ENCODE measurements around the gene RSPO4. TPM values are rescaled to one million over a fixed set of nuclear protein-coding genes. Genes with fewer than 3 reads are reported as not detected.

The RSPO4 gene
- polyA plus RNA-seq, 1 donor (not counting 4 experiments of a cell fraction or from before 2014, with no cell fraction given), result not detected

DNA sequence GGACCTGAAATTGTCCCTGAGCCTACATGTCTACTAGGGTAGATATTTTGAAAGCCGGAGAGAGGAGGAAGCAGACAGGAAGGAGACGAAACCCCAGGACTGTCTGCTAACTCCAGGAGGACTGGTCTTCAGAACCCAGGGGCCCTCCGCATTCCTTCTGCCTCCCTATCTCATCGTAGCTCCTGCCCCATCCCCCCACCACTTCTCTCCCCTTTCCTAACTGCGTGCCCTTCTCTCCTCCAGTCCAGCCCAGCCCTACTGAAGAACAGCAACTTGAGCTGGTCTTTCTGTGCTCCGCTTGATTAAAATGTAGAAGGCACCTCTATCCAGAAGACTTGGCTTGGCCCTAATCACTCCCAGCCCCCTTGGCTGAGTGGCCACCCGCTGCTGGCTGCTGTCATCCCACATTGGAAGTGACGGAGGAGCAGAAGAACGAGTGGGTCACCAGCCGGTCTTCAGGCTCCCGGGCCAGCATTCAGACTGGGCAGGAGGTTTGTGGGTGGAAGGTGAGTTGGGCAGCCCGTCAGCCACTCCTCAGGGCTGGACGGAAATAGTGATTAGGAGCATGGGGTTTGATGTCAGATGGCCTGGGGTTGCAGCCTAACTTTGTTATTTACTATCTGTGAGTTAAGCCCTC, 57.2 kb downstream of the RSPO4 start:
- Histone ChIP-seq H3K9ac (ENCODE audit: control insufficient read depth, extremely low read depth, insufficient read depth, low read length) (no peak overlapping the region), H3K79me2 (ENCODE audit: control insufficient read depth, insufficient read depth, low read length) (no peaks in the 10 kb centered on the region), H3K4me3 (ENCODE audit: control insufficient read depth in 2 of 3, extremely low read depth in 1 of 3, insufficient read depth in 2 of 3, low read depth in 1 of 3, low read length in 3 of 3) (no peak overlapping the region), H3K27me3 (ENCODE audit: control insufficient read depth, extremely low read depth, insufficient read depth, low read length) (no peaks in the 10 kb centered on the region), H2AFZ (ENCODE audit: control insufficient read depth, low read length) (no peak overlapping the region), H3K4me2 (ENCODE audit: control insufficient read depth, extremely low read depth, insufficient read depth, low read depth, low read length) (no peak overlapping the region), H3K27ac (ENCODE audit: control insufficient read depth, insufficient read depth, low read length) (no peak overlapping the region), H3K36me3 (ENCODE audit: control insufficient read depth in 2 of 2, extremely low read depth in 1 of 2, insufficient read depth in 2 of 2, low read length in 2 of 2) (no peaks in the 10 kb centered on the region), H4K20me1 (ENCODE audit: control insufficient read depth, extremely low read depth, insufficient read depth, low read length) (no peaks in the 10 kb centered on the region), H3K4me1 (ENCODE audit: control insufficient read depth, extremely low read depth, insufficient read depth, low read length) (no peaks in the 10 kb centered on the region), H3K9me1 (ENCODE audit: control insufficient read depth, extremely low read depth, insufficient read depth, low read length) (no peaks in the 10 kb centered on the region), H3K9me3 (ENCODE audit: control insufficient read depth, low read depth, low read length) (no peaks in the 10 kb centered on the region)
- no peak for FAIRE-seq
- no peak for DNase-seq (ENCODE audit: low read depth, low spot score)
- no peak for TF ChIP-seq EZH2 (IDR thresholded peaks at IDR 0.05; ENCODE audit: low read length)
- TF ChIP-seq, protein P1, sequence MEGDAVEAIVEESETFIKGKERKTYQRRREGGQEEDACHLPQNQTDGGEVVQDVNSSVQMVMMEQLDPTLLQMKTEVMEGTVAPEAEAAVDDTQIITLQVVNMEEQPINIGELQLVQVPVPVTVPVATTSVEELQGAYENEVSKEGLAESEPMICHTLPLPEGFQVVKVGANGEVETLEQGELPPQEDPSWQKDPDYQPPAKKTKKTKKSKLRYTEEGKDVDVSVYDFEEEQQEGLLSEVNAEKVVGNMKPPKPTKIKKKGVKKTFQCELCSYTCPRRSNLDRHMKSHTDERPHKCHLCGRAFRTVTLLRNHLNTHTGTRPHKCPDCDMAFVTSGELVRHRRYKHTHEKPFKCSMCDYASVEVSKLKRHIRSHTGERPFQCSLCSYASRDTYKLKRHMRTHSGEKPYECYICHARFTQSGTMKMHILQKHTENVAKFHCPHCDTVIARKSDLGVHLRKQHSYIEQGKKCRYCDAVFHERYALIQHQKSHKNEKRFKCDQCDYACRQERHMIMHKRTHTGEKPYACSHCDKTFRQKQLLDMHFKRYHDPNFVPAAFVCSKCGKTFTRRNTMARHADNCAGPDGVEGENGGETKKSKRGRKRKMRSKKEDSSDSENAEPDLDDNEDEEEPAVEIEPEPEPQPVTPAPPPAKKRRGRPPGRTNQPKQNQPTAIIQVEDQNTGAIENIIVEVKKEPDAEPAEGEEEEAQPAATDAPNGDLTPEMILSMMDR (optimal IDR thresholded peaks at IDR 0.05 in 1 of 3, IDR thresholded peaks at IDR 0.05 in 1 of 3, conservative IDR thresholded peaks at IDR 0.05 in 1 of 3; ENCODE audit: extremely low read depth in 1 of 3, insufficient read depth in 2 of 3, low read length in 3 of 3), result no peak
- dilution Hi-C loops (cut with MboI; ENCODE audit: extremely low pct_ligation_motif_present, low sequenced_read_pairs), result no loop called here

DNA sequence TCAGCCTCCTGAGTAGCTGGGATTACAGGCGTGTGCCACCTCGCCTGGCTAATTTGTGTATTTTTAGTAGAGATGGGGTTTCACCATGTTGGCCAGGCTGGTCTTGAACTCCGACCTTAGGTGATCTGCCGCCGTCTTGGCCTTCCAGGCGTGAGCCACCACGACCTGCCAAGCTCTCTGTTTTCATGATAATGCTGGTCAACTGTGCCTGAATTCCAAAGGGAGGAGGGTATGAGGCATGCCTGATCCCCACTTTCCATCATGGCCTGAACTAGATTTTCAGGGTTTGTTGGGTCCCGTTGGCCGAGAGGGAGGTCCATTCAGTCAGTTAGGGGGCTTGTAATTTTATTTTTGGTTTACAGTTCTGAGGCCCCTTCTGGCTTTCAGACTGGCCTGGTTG, 58.0 kb downstream of the RSPO4 start:
- Histone ChIP-seq H3K4me1 (ENCODE audit: control insufficient read depth, extremely low read depth, insufficient read depth, low read length) (no peaks in the 10 kb centered on the region), H3K9ac (ENCODE audit: control insufficient read depth, extremely low read depth, insufficient read depth, low read length) (no peak overlapping the region), H3K4me3 (ENCODE audit: control insufficient read depth in 2 of 3, extremely low read depth in 1 of 3, insufficient read depth in 2 of 3, low read depth in 1 of 3, low read length in 3 of 3) (no peak overlapping the region), H3K9me1 (ENCODE audit: control insufficient read depth, extremely low read depth, insufficient read depth, low read length) (no peaks in the 10 kb centered on the region), H3K79me2 (ENCODE audit: control insufficient read depth, insufficient read depth, low read length) (no peaks in the 10 kb centered on the region), H4K20me1 (ENCODE audit: control insufficient read depth, extremely low read depth, insufficient read depth, low read length) (no peaks in the 10 kb centered on the region), H3K27ac (ENCODE audit: control insufficient read depth, insufficient read depth, low read length) (no peak overlapping the region), H3K27me3 (ENCODE audit: control insufficient read depth, extremely low read depth, insufficient read depth, low read length) (no peaks in the 10 kb centered on the region), H2AFZ (ENCODE audit: control insufficient read depth, low read length) (no peak overlapping the region), H3K36me3 (ENCODE audit: control insufficient read depth in 2 of 2, extremely low read depth in 1 of 2, insufficient read depth in 2 of 2, low read length in 2 of 2) (no peaks in the 10 kb centered on the region), H3K4me2 (ENCODE audit: control insufficient read depth, extremely low read depth, insufficient read depth, low read depth, low read length) (no peak overlapping the region), H3K9me3 (ENCODE audit: control insufficient read depth, low read depth, low read length) (no peaks in the 10 kb centered on the region)
- TF ChIP-seq, protein P1 (optimal IDR thresholded peaks at IDR 0.05 in 1 of 3, IDR thresholded peaks at IDR 0.05 in 1 of 3, conservative IDR thresholded peaks at IDR 0.05 in 1 of 3; ENCODE audit: extremely low read depth in 1 of 3, insufficient read depth in 2 of 3, low read length in 3 of 3), result no peak
- no peak for TF ChIP-seq EZH2 (IDR thresholded peaks at IDR 0.05; ENCODE audit: low read length)
- DNase-seq (ENCODE audit: low read depth, low spot score) (no peak), FAIRE-seq (no peak)
- dilution Hi-C loops (cut with MboI; ENCODE audit: extremely low pct_ligation_motif_present, low sequenced_read_pairs), result no loop called here

Data from keratinocyte (primary cell).